ENCODE data around the gene PPP1R37. TPM values are rescaled to one million over a fixed set of nuclear protein-coding genes. Genes with fewer than 3 reads are reported as not detected.
A peak's percentile ranks its signal among the peaks of the same experiment; 100 is the strongest.

PPP1R37 gene
- total and polyA plus RNA-seq, 2 donors (not counting 1 experiment from before 2014, with no cell fraction given), result 20.7 to 28.1 TPM

DNA sequence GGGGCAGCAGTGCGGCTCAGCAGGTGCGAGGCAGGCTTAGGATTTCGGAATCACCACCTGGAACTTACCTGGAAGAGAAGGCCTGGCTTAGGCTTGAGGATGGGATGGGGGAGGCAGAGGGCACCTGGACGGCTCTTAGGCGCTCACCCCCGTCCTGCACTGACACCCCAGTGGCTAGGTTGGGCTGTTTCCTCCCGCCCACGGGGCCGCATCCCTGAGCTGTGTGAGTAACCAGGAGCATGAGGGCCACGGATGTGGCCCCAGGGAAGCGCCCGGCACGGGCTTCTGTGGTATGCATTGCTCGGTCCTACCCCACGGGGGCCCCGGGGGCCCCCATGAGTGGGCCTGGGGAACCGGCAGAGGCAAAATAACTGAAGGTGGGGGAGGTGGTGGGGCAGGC is 70.2 kb downstream of the PPP1R37 start:
- CTCF ChIA-PET, result interaction anchor here (1.4 kb wide), 1 partner anchor 10 kb away, joined by 4 read pairs; no protein-coding TSS in a partner anchor
- H3K4me1 Mint-ChIP-seq, result peaks cover 21% of the 10 kb centered on the region
- WGBS (ENCODE audit: insufficient coverage), result 91% methylated on average over 17 of the region's 17 CpGs

DNA sequence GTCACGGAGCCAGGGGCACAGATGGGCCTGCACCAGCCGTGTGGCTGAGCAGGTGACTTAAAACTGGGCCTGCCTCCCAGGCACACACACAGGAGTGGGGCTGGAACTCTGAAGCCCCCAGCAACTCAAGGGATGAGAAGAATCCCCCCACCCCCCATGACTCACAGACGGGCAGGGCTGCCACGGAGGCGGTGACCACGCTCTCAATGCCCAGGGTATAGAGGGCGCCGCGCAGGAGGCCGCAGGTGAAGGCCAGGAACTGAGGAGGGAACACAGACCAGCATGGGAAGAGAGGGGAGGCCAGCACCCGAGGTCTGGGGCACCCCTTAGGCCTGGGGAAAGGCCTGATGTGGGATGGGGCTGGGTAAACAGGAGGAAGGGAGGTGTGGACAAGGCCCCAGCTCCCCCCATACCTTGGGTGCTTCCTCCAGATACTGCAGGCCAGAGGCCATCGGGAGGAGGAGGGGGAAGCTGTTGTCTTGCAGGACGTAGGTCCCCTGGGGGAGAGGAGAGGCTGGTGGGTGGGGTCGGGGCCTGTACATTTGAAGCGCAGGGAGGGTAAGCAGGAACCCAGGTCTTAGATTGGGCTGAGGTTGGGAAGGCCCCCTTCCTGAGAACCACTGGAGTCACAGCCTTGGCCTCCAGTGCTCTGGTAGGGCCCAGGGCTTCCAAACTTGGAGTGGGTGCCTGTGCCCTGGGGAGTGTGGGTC is 70.9 kb downstream of the PPP1R37 start:
- WGBS (ENCODE audit: insufficient coverage), result 73% methylated on average over 8 of the region's 15 CpGs
- no peak for ATAC-seq (ENCODE audit: low read depth)

More for the DNA sequence above, 70.2 kb downstream of the PPP1R37 start:
- Histone ChIP-seq H3K27me3 (replicated peaks in 1 of 4; ENCODE audit: control extremely low read depth in 1 of 4, control insufficient read depth in 3 of 4, insufficient read depth in 4 of 4, low read length in 3 of 4) (peaks cover 0 to 11% (median 3%) of the 10 kb centered on the region in 4 experiments), H3K4me2 (replicated peaks; ENCODE audit: low read depth, low read length, poor library complexity, severe bottlenecking) (no peak overlapping the region), H3K9me3 (ENCODE audit: control extremely low read depth in 1 of 3, control insufficient read depth in 2 of 3, insufficient read depth in 1 of 3, low read length in 2 of 3) (peaks cover 0 to 5% (median 0%) of the 10 kb centered on the region in 3 donors), H3K79me2 (ENCODE audit: control insufficient read depth, insufficient read depth, low read length) (peaks cover 4% of the 10 kb centered on the region), H3K4me3 (ENCODE audit: control extremely low read depth in 1 of 5, extremely low read depth in 1 of 5, insufficient read depth in 1 of 5, low read depth in 2 of 5, low read length in 4 of 5) (no peak overlapping the region), H2AFZ (ENCODE audit: insufficient read depth, low read depth, low read length, poor library complexity, severe bottlenecking) (no peak overlapping the region), H3K27ac (ENCODE audit: low read length in 2 of 2) (no peak overlapping the region), H3K36me3 (replicated peaks in 1 of 2; ENCODE audit: control extremely low read depth in 1 of 2, control insufficient read depth in 1 of 2, extremely low read depth in 1 of 2, insufficient read depth in 2 of 2, low read length in 1 of 2) (no peaks in the 10 kb centered on the region), H3K4me1 (ENCODE audit: control insufficient read depth in 2 of 2, insufficient read depth in 2 of 2, low read length in 2 of 2) (peaks cover 13 to 16% of the 10 kb centered on the region in 2 donors), H4K20me1 (ENCODE audit: control insufficient read depth, insufficient read depth, low read length, poor library complexity, severe bottlenecking) (no peaks in the 10 kb centered on the region), H3K9ac (ENCODE audit: low read length) (no peak overlapping the region)
- no peak overlapping the region for H3K4me3 Mint-ChIP-seq
- no peak for TF ChIP-seq EZH2 (IDR thresholded peaks at IDR 0.05; ENCODE audit: borderline replicate concordance, insufficient read depth, low read depth, low read length, poor library complexity, severe bottlenecking)
- TF ChIP-seq, protein P1, sequence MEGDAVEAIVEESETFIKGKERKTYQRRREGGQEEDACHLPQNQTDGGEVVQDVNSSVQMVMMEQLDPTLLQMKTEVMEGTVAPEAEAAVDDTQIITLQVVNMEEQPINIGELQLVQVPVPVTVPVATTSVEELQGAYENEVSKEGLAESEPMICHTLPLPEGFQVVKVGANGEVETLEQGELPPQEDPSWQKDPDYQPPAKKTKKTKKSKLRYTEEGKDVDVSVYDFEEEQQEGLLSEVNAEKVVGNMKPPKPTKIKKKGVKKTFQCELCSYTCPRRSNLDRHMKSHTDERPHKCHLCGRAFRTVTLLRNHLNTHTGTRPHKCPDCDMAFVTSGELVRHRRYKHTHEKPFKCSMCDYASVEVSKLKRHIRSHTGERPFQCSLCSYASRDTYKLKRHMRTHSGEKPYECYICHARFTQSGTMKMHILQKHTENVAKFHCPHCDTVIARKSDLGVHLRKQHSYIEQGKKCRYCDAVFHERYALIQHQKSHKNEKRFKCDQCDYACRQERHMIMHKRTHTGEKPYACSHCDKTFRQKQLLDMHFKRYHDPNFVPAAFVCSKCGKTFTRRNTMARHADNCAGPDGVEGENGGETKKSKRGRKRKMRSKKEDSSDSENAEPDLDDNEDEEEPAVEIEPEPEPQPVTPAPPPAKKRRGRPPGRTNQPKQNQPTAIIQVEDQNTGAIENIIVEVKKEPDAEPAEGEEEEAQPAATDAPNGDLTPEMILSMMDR (IDR thresholded peaks at IDR 0.05), result no peak
- no peak overlapping the region for H3K27ac Mint-ChIP-seq
- DNase-seq (no peak), ATAC-seq (ENCODE audit: low read depth) (no peak)
- H3K27me3 Mint-ChIP-seq, result peaks cover 14% of the 10 kb centered on the region
- no peaks in the 10 kb centered on the region for H3K9me3 Mint-ChIP-seq (ENCODE audit: insufficient read depth)
- POLR2A ChIA-PET, result no interaction called here
- intact Hi-C loops (cut with micrococcal nuclease), result no loop called here

More for the DNA sequence above, 70.9 kb downstream of the PPP1R37 start:
- ChIA-PET CTCF (interaction anchor here (1.0 to 1.4 kb wide), 4 partner anchors 11 to 71 kb away, joined by 3 to 5 read pairs (median 4); partner anchors contain the start of genes BLOC1S3 and PPP1R37), POLR2A (no interaction called here)
- TF ChIP-seq, protein P1 (IDR thresholded peaks at IDR 0.05), result no peak
- no peak for TF ChIP-seq EZH2 (IDR thresholded peaks at IDR 0.05; ENCODE audit: borderline replicate concordance, insufficient read depth, low read depth, low read length, poor library complexity, severe bottlenecking)
- peaks cover 21% of the 10 kb centered on the region for H3K4me1 Mint-ChIP-seq
- Histone ChIP-seq H4K20me1 (ENCODE audit: control insufficient read depth, insufficient read depth, low read length, poor library complexity, severe bottlenecking) (peaks cover 4% of the 10 kb centered on the region), H3K4me3 (ENCODE audit: control extremely low read depth in 1 of 5, extremely low read depth in 1 of 5, insufficient read depth in 1 of 5, low read depth in 2 of 5, low read length in 4 of 5) (no peak overlapping the region), H3K36me3 (replicated peaks in 1 of 2; ENCODE audit: control extremely low read depth in 1 of 2, control insufficient read depth in 1 of 2, extremely low read depth in 1 of 2, insufficient read depth in 2 of 2, low read length in 1 of 2) (no peaks in the 10 kb centered on the region), H3K79me2 (ENCODE audit: control insufficient read depth, insufficient read depth, low read length) (peaks cover 11% of the 10 kb centered on the region), H3K9ac (ENCODE audit: low read length) (no peak overlapping the region), H3K27ac (ENCODE audit: low read length in 2 of 2) (peak overlapping the region in 1 of 2 donors; percentile 42), H2AFZ (ENCODE audit: insufficient read depth, low read depth, low read length, poor library complexity, severe bottlenecking) (peak overlapping the region; percentile 49), H3K27me3 (replicated peaks in 1 of 4; ENCODE audit: control extremely low read depth in 1 of 4, control insufficient read depth in 3 of 4, insufficient read depth in 4 of 4, low read length in 3 of 4) (peaks cover 0 to 3% (median under 1%) of the 10 kb centered on the region in 4 experiments), H3K4me2 (replicated peaks; ENCODE audit: low read depth, low read length, poor library complexity, severe bottlenecking) (peak overlapping the region; percentile 71), H3K9me3 (ENCODE audit: control extremely low read depth in 1 of 3, control insufficient read depth in 2 of 3, insufficient read depth in 1 of 3, low read length in 2 of 3) (peaks cover 0 to 3% (median 0%) of the 10 kb centered on the region in 3 donors), H3K4me1 (ENCODE audit: control insufficient read depth in 2 of 2, insufficient read depth in 2 of 2, low read length in 2 of 2) (peaks cover 13 to 16% of the 10 kb centered on the region in 2 donors)
- peak overlapping the region; percentile 71 for H3K27ac Mint-ChIP-seq
- H3K9me3 Mint-ChIP-seq (ENCODE audit: insufficient read depth), result no peaks in the 10 kb centered on the region
- no peak for DNase-seq
- intact Hi-C loops (cut with micrococcal nuclease), result no loop called here
- no peak overlapping the region for H3K4me3 Mint-ChIP-seq
- peaks cover 10% of the 10 kb centered on the region for H3K27me3 Mint-ChIP-seq
